GM18517 (cell line): ENCODE results near the gene SH3BP4.

Source experiments
- ATAC-seq: cut with Tn5 transposase; IDR thresholded peaks from one replicate; pipeline ENCODE4 v1.9.1; 2021; ENCODE audit warnings: mild to moderate bottlenecking, moderate library complexity; ENCODE audit not compliant: unreplicated experiment

Gene SH3BP4

GRCh38 chr2:234981197-234982095, 29.6 kb downstream of the SH3BP4 start:
- ATAC-seq, result no peak

GRCh38 chr2:234982096-234982834, 30.4 kb downstream of the SH3BP4 start:
- ATAC-seq, result no peak

GRCh38 chr2:234983011-234983726, 31.4 kb downstream of the SH3BP4 start:
- no peak for ATAC-seq

GRCh38 chr2:234985608-234986245, 33.9 kb downstream of the SH3BP4 start:
- ATAC-seq, result no peak

GRCh38 chr2:234986390-234986789, 34.6 kb downstream of the SH3BP4 start:
- no peak for ATAC-seq

GRCh38 chr2:234986876-234987720, 35.3 kb downstream of the SH3BP4 start:
- no peak for ATAC-seq

GRCh38 chr2:234987754-234988153, 35.9 kb downstream of the SH3BP4 start:
- no peak for ATAC-seq

GRCh38 chr2:234988491-234988890, 36.7 kb downstream of the SH3BP4 start:
- no peak for ATAC-seq

GRCh38 chr2:234989183-234989701, 37.4 kb downstream of the SH3BP4 start:
- ATAC-seq, result no peak

GRCh38 chr2:234990300-234990699, 38.5 kb downstream of the SH3BP4 start:
- ATAC-seq, result no peak

- no peak for ATAC-seq
These were observed 39.5 kb downstream of the SH3BP4 start for GRCh38 chr2:234991290-234991689.

GRCh38 chr2:234991793-234992192, 40.0 kb downstream of the SH3BP4 start:
- no peak for ATAC-seq

- no peak for ATAC-seq
These were observed 40.4 kb downstream of the SH3BP4 start for GRCh38 chr2:234992196-234992595.

GRCh38 chr2:234992624-234993349, 41.0 kb downstream of the SH3BP4 start:
- no peak for ATAC-seq

GRCh38 chr2:234993541-234993981, 41.7 kb downstream of the SH3BP4 start:
- ATAC-seq, result no peak

GRCh38 chr2:234994438-234995321, 42.9 kb downstream of the SH3BP4 start:
- ATAC-seq, result no peak

GRCh38 chr2:234995332-234996068, 43.7 kb downstream of the SH3BP4 start:
- no peak for ATAC-seq
